ENCODE measurements around the gene MTMR2. TPM values are rescaled to one million over a fixed set of nuclear protein-coding genes. Genes with fewer than 3 reads are reported as not detected.

The MTMR2 gene
- total RNA-seq, 1 experiment from 2014 or later = 29.1 TPM

DNA sequence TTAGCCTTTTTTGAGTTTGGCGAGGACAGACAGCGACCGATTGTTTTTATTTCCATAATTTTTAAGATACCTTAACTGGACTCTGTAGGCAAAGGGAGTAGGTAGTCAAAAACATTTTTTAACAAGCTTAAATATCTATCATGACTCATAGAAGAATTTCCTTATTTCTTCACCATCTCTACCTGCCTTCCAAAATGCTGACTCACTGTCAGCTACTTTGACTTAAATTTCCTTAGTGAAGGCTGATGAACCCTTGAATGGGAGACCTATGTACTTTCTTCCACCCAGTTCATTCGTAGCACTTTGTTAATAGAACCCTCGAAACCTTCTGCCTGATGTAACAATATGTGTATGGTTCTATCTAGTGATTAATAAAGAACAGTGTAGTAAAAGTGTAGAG, 1.1 kb upstream of the MTMR2 start:
- Histone ChIP-seq H3K9me2 (ENCODE audit: insufficient read depth) (no peaks in the 10 kb centered on the region), H3K36me3 (ENCODE audit: control insufficient read depth in 1 of 2, insufficient read depth in 2 of 2, low read length in 2 of 2) (no peaks in the 10 kb centered on the region; a peak in 1 of 4 replicates), H3K27ac (ENCODE audit: low read depth, low read length) (peak overlapping the region; percentile 79; the same call in 1 of the 2 replicates), H3K9ac (ENCODE audit: low read length) (peak overlapping the region; percentile 74), H3K9me3 (ENCODE audit: control insufficient read depth in 1 of 2, insufficient read depth in 1 of 2, low read depth in 1 of 2, low read length in 2 of 2) (no peaks in the 10 kb centered on the region), H3K27me3 (ENCODE audit: insufficient read depth, low read length) (no peaks in the 10 kb centered on the region), H3K4me1 (ENCODE audit: control insufficient read depth in 1 of 2, insufficient read depth in 2 of 2, low read length in 2 of 2) (peaks cover 6 to 14% of the 10 kb centered on the region in 2 experiments), H3K4me3 (replicated peaks in 1 of 2; ENCODE audit: low read depth in 1 of 2, low read length in 2 of 2) (peak overlapping the region; percentile 69 to 94), H4K20me1 (ENCODE audit: insufficient read depth) (no peaks in the 10 kb centered on the region), H2AFZ (ENCODE audit: low read depth, low read length, poor library complexity, severe bottlenecking) (no peak overlapping the region), H3K4me2 (ENCODE audit: low read length) (peak overlapping the region; percentile 88), H3K79me2 (ENCODE audit: insufficient read depth, low read length) (peaks cover 45% of the 10 kb centered on the region)
- intact Hi-C loops (cut with micrococcal nuclease) = loop anchor here (10.0 kb wide), 1 partner anchor 770 kb away; no protein-coding TSS in a partner anchor
- TF ChIP-seq FOSL1 (IDR thresholded peaks at IDR 0.05; ENCODE audit: low read depth) = peak; percentile 53; the same call in 1 of the 2 replicates
- TF ChIP-seq, protein P1, sequence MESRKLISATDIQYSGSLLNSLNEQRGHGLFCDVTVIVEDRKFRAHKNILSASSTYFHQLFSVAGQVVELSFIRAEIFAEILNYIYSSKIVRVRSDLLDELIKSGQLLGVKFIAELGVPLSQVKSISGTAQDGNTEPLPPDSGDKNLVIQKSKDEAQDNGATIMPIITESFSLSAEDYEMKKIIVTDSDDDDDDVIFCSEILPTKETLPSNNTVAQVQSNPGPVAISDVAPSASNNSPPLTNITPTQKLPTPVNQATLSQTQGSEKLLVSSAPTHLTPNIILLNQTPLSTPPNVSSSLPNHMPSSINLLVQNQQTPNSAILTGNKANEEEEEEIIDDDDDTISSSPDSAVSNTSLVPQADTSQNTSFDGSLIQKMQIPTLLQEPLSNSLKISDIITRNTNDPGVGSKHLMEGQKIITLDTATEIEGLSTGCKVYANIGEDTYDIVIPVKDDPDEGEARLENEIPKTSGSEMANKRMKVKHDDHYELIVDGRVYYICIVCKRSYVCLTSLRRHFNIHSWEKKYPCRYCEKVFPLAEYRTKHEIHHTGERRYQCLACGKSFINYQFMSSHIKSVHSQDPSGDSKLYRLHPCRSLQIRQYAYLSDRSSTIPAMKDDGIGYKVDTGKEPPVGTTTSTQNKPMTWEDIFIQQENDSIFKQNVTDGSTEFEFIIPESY (IDR thresholded peaks at IDR 0.05; ENCODE audit: extremely low read depth, insufficient replicate concordance, low read length) = no peak
- TF ChIP-seq EZH2phosphoT487 (IDR thresholded peaks at IDR 0.05; ENCODE audit: borderline replicate concordance) = no peak
- TF ChIP-seq, protein P2, sequence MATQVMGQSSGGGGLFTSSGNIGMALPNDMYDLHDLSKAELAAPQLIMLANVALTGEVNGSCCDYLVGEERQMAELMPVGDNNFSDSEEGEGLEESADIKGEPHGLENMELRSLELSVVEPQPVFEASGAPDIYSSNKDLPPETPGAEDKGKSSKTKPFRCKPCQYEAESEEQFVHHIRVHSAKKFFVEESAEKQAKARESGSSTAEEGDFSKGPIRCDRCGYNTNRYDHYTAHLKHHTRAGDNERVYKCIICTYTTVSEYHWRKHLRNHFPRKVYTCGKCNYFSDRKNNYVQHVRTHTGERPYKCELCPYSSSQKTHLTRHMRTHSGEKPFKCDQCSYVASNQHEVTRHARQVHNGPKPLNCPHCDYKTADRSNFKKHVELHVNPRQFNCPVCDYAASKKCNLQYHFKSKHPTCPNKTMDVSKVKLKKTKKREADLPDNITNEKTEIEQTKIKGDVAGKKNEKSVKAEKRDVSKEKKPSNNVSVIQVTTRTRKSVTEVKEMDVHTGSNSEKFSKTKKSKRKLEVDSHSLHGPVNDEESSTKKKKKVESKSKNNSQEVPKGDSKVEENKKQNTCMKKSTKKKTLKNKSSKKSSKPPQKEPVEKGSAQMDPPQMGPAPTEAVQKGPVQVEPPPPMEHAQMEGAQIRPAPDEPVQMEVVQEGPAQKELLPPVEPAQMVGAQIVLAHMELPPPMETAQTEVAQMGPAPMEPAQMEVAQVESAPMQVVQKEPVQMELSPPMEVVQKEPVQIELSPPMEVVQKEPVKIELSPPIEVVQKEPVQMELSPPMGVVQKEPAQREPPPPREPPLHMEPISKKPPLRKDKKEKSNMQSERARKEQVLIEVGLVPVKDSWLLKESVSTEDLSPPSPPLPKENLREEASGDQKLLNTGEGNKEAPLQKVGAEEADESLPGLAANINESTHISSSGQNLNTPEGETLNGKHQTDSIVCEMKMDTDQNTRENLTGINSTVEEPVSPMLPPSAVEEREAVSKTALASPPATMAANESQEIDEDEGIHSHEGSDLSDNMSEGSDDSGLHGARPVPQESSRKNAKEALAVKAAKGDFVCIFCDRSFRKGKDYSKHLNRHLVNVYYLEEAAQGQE (IDR thresholded peaks at IDR 0.05; ENCODE audit: low read depth) = no peak
- TF ChIP-seq JUND (IDR thresholded peaks at IDR 0.05) = peak; percentile 49
- no peak for TF ChIP-seq EZH2 (IDR thresholded peaks at IDR 0.05)
- TF ChIP-seq YY1 (IDR thresholded peaks at IDR 0.05; ENCODE audit: extremely low read depth, insufficient replicate concordance, low read depth, low read length) = no peak
- TF ChIP-seq SP1 (IDR thresholded peaks at IDR 0.05; ENCODE audit: low read depth) = no peak
- TF ChIP-seq RAD21 (IDR thresholded peaks at IDR 0.05; ENCODE audit: low read depth) = no peak
- TF ChIP-seq, protein P3, sequence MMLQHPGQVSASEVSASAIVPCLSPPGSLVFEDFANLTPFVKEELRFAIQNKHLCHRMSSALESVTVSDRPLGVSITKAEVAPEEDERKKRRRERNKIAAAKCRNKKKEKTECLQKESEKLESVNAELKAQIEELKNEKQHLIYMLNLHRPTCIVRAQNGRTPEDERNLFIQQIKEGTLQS (IDR thresholded peaks at IDR 0.05) = no peak
- peak; percentile 19; the same call in 1 of the 2 replicates for TF ChIP-seq POLR2AphosphoS5 (IDR thresholded peaks at IDR 0.05; ENCODE audit: low read depth, low read length)
- no peak for TF ChIP-seq TCF7L2 (IDR thresholded peaks at IDR 0.05; ENCODE audit: borderline replicate concordance, extremely low read depth, insufficient read depth, insufficient read length)
- peak; percentile 49; the same call in 1 of the 2 replicates for TF ChIP-seq CEBPB (IDR thresholded peaks at IDR 0.05; ENCODE audit: low read depth)
- TF ChIP-seq SIN3A (IDR thresholded peaks at IDR 0.05; ENCODE audit: low read depth) = no peak
- TF ChIP-seq ZNF274 (IDR thresholded peaks at IDR 0.05; ENCODE audit: low read depth, low read length) = no peak
- BruUV-seq (replicated peaks) = no TSS peak
- POLR2A ChIA-PET = interaction anchor here (0.9 kb wide), 2 partner anchors 328 to 465 kb away, joined by 4 read pairs; partner anchors contain the start of genes CCDC82 and JRKL
- DNase-seq (ENCODE audit: low read depth, low spot score) (peak; percentile 27), ATAC-seq (peak; percentile 18)
- RAD21 ChIA-PET (ENCODE audit: low non-redundant PET in 1 of 2, low total read pairs in 2 of 2, uncharacterized antibody in 2 of 2, unreplicated experiment in 2 of 2) = no interaction called here
- CTCF ChIA-PET = interaction anchor here (0.8 to 1.6 kb wide), 3 partner anchors 76 to 501 kb away, joined by 3 to 9 read pairs (median 3); partner anchors contain the start of gene MAML2
